ENCODE results near the gene PRDX3. TPM values are rescaled to one million over a fixed set of nuclear protein-coding genes. Genes with fewer than 3 reads are reported as not detected.
A peak's percentile ranks its signal among the peaks of the same experiment; 100 is the strongest.

PRDX3 gene
- total and polyA plus RNA-seq, 2 of the 4 experiments (the other 2 are of a cell fraction) = 169 to 187 TPM

DNA sequence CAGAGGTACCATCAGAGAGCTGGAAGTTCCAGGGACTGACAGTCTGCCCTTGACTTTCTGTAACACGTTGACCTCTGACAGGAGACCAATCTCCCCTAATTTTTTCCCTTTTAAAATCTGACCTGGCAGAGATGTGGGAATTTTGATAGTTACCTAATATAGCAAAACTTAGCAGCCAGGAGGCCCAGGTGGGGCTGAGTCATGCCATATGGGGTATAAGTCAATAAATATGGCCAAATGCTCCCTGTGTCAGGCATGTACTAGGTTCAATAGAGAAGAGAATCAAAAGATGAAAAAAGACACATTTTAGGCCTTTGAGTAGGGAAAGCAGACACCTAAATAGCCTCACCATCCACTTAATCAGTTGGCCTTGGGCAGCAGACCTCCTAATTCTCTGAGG, 22.6 kb upstream of the PRDX3 start:
- Histone ChIP-seq H3K23ac (ENCODE audit: low read depth, low read length) (no peak overlapping the region), H3K9me3 (ENCODE audit: control insufficient read depth, insufficient read depth, low read length) (no peaks in the 10 kb centered on the region), H3K79me1 (ENCODE audit: low read depth in 1 of 2, low read length in 2 of 2) (peaks cover 0 to 6% of the 10 kb centered on the region in 2 experiments; a peak in 3 of 4 replicates), H3K27me3 (ENCODE audit: control insufficient read depth, insufficient read depth, low read length) (no peaks in the 10 kb centered on the region), H2AK9ac (replicated peaks; ENCODE audit: low read depth, low read length, poor library complexity) (no peak overlapping the region), H4K91ac (ENCODE audit: insufficient read depth, low read depth, low read length) (no peak overlapping the region), H3K4me2 (ENCODE audit: low read depth, low read length) (no peak overlapping the region), H3K4ac (ENCODE audit: low read depth, low read length) (no peak overlapping the region), H2BK15ac (ENCODE audit: low read depth, low read length) (peak overlapping the region; percentile 53; the same call in 1 of the 3 replicates), H3K27ac (ENCODE audit: insufficient read depth, low read length) (no peak overlapping the region), H2AFZ (replicated peaks; ENCODE audit: low read length, poor library complexity) (no peak overlapping the region), H3K36me3 (ENCODE audit: control insufficient read depth, insufficient read depth, low read length) (no peaks in the 10 kb centered on the region), H4K5ac (ENCODE audit: low read depth, low read length) (no peak overlapping the region), H2BK20ac (ENCODE audit: low read depth, low read length) (peak overlapping the region; percentile 9; the same call in 1 of the 2 replicates), H2AK5ac (ENCODE audit: low read depth, low read length) (peak overlapping the region; percentile 87), H3K18ac (ENCODE audit: low read depth, low read length) (no peak overlapping the region), H3K14ac (replicated peaks; ENCODE audit: low read depth, low read length) (0 out of 2 replicates have a peak overlapping the region, but pooled peaks have one; percentile 20), H3K56ac (ENCODE audit: extremely low read depth, insufficient read depth, low read length) (no peak overlapping the region), H3K9me1 (ENCODE audit: insufficient read depth, low read length) (no peaks in the 10 kb centered on the region), H4K8ac (ENCODE audit: low read depth in 2 of 2, low read length in 2 of 2) (no peak overlapping the region), H2BK5ac (ENCODE audit: low read depth, low read length, poor library complexity, severe bottlenecking) (no peak overlapping the region), H3K4me1 (ENCODE audit: control insufficient read depth, insufficient read depth, low read length) (peaks cover 13% of the 10 kb centered on the region), H3K4me3 (ENCODE audit: insufficient read depth, low read depth, low read length) (no peak overlapping the region), H2BK120ac (ENCODE audit: low read depth, low read length) (peak overlapping the region; percentile 64), H4K20me1 (ENCODE audit: insufficient read depth, low read length) (no peaks in the 10 kb centered on the region), H3K9ac (ENCODE audit: low read depth, low read length) (no peak overlapping the region)
- TF ChIP-seq MXI1 (IDR thresholded peaks at IDR 0.05; ENCODE audit: borderline replicate concordance, low read depth, low read length) (no peak), CEBPB (IDR thresholded peaks at IDR 0.05; ENCODE audit: low read depth, low read length) (no peak), MAZ (IDR thresholded peaks at IDR 0.05; ENCODE audit: borderline replicate concordance, low read depth, low read length) (no peak), NFE2L2 (IDR thresholded peaks at IDR 0.05; ENCODE audit: low read depth, low read length) (no peak)
- TF ChIP-seq, protein P1, sequence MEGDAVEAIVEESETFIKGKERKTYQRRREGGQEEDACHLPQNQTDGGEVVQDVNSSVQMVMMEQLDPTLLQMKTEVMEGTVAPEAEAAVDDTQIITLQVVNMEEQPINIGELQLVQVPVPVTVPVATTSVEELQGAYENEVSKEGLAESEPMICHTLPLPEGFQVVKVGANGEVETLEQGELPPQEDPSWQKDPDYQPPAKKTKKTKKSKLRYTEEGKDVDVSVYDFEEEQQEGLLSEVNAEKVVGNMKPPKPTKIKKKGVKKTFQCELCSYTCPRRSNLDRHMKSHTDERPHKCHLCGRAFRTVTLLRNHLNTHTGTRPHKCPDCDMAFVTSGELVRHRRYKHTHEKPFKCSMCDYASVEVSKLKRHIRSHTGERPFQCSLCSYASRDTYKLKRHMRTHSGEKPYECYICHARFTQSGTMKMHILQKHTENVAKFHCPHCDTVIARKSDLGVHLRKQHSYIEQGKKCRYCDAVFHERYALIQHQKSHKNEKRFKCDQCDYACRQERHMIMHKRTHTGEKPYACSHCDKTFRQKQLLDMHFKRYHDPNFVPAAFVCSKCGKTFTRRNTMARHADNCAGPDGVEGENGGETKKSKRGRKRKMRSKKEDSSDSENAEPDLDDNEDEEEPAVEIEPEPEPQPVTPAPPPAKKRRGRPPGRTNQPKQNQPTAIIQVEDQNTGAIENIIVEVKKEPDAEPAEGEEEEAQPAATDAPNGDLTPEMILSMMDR (conservative IDR thresholded peaks at IDR 0.05; ENCODE audit: low read depth, low read length) = no peak
- TF ChIP-seq, protein P2, sequence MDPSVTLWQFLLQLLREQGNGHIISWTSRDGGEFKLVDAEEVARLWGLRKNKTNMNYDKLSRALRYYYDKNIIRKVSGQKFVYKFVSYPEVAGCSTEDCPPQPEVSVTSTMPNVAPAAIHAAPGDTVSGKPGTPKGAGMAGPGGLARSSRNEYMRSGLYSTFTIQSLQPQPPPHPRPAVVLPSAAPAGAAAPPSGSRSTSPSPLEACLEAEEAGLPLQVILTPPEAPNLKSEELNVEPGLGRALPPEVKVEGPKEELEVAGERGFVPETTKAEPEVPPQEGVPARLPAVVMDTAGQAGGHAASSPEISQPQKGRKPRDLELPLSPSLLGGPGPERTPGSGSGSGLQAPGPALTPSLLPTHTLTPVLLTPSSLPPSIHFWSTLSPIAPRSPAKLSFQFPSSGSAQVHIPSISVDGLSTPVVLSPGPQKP (IDR thresholded peaks at IDR 0.05; ENCODE audit: borderline replicate concordance, low read depth, low read length) = no peak
- in situ Hi-C loops (cut with MboI; ENCODE audit: low sequenced_read_pairs) = no loop called here
- WGBS, 2 experiments (ENCODE audit: extremely low coverage in 2 of 2, insufficient read length in 1 of 2) = no CpG with 5 or more reads among the region's 1 CpG
- no peak for DNase-seq
- no TSS peak for BruUV-seq (replicated peaks)
- dilution Hi-C loops (cut with HindIII; ENCODE audit: low sequenced_read_pairs, unreplicated experiment) = no loop called here
- ChIA-PET CTCF (interaction anchor here (3.7 kb wide), 1 partner anchor 244 kb away, joined by 31 read pairs; no protein-coding TSS in a partner anchor), POLR2A (ENCODE audit: unreplicated experiment) (no interaction called here)
- intact Hi-C loops (cut with micrococcal nuclease) = loop anchor here (5.0 kb wide), 1 partner anchor 451 kb away; the partner anchor contains the start of gene BAG3
- no peak for ATAC-seq (ENCODE audit: low read depth)
